Gastroesophageal sphincter (tissue), 4 donors: ENCODE results near the gene ID2. TPM values are rescaled to one million over a fixed set of nuclear protein-coding genes. Genes with fewer than 3 reads are reported as not detected.

ENCODE experiments used
- ATAC-seq: fragments of 150-250 bp; one replicate; pipeline ENCODE4 v1.9.1; 2016; ENCODE audit warnings: mild to moderate bottlenecking, moderate library complexity
- H3K27ac ChIP-seq, 4 donors: fragments of 200-600 bp; sonication (generic) in 3 of 4; 1 replicate in 3 of 4; 2 replicates in 1 of 4; pipeline ENCODE4 v1.5.1; 2016 to 2019
- H3K27me3 ChIP-seq: fragments of 200-600 bp; sonication (generic); one replicate; pipeline ENCODE4 v1.5.1; 2019
- H3K36me3 ChIP-seq, 2 donors: fragments of 200-600 bp; sonication (generic); one replicate each; pipeline ENCODE4 v1.5.1; 2019; ENCODE audit warnings: control low read depth in 1 of 2
- H3K4me1 ChIP-seq, 3 donors: fragments of 200-600 bp; sonication (generic); 1 replicate in 2 of 3; 2 replicates in 1 of 3; pipeline ENCODE4 v1.5.1; 2016 to 2019; ENCODE audit warnings: control low read depth in 2 of 3
- H3K4me3 ChIP-seq, 2 donors: fragments of 200-600 bp; sonication (generic); one replicate each; pipeline ENCODE4 v1.5.1; 2019; ENCODE audit warnings: mild to moderate bottlenecking in 1 of 2, moderate library complexity in 1 of 2
- H3K9me3 ChIP-seq, 3 donors: fragments of 200-600 bp; sonication (generic); one replicate each; pipeline ENCODE4 v1.5.1; 2017 to 2019; ENCODE audit warnings: control low read depth in 2 of 3
- EP300 ChIP-seq: sonication (generic); formaldehyde crosslinking; IDR thresholded peaks from one replicate; pipeline ENCODE4 v1.6.1; 2017; ENCODE audit warnings: antibody characterized with exemption, mild to moderate bottlenecking
- POLR2A ChIP-seq, 2 donors: fragments of 450-650 bp; IDR thresholded peaks; one replicate each; pipeline ENCODE4 v1.6.1; 2017; ENCODE audit warnings: antibody characterized with exemption in 2 of 2, mild to moderate bottlenecking in 2 of 2, moderate library complexity in 1 of 2
- POLR2AphosphoS5 ChIP-seq: sonication (generic); formaldehyde crosslinking; IDR thresholded peaks from one replicate; pipeline ENCODE4 v1.6.1; 2017; ENCODE audit warnings: antibody characterized with exemption
- WGBS, 2 donors: methylation state at CpG; one replicate each; pipeline ENCODE4 v1.1.5; 2018; ENCODE audit warnings: low coverage in 1 of 2; 5-methylcytosine and 5-hydroxymethylcytosine counted together
- total RNA-seq, 4 donors: library from RNA; depleted of rRNA; stranded (reverse); fragments of >200 nt; gene quantifications; one replicate each; pipeline ENCODE4 v1.1.0, GENCODE V29; 2016
- TF ChIP-seq, protein P1 (sequence below), 4 experiments: fragments of 200-600 bp in 2 of 4; fragments of 450-650 bp in 2 of 4; sonication (generic) in 1 of 4; IDR thresholded peaks; one replicate each; pipeline ENCODE4 v1.5.1; 2017 to 2019; ENCODE audit warnings: antibody characterized with exemption in 4 of 4, mild to moderate bottlenecking in 2 of 4, moderate library complexity in 2 of 4

The ID2 gene
- total RNA-seq, 4 donors from 2014 or later, result 142 to 384 (median 169) TPM

DNA sequence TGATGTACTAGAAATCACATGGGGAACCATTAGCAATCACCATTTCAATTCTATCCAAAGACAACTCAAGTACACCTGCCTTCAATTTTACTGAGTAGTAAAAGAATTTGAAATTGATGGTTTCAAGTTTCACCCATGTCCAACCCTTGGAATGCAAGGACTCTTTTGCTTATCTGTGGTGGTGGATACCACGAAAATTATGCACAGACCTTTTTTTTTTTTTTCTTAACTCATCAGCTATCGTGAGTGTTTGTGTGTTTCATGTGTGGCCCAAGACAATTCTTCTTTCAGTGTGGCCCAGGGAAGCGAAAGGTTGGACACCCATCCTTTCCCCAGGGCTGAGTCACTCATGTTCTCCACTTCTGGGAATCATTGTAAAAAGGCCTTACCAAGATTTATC lies 23.1 kb downstream of the ID2 start:
- TF ChIP-seq POLR2AphosphoS5 (no peak), EP300 (no peak), POLR2A (IDR thresholded peaks at IDR 0.05) (no peak)
- TF ChIP-seq, protein P1, sequence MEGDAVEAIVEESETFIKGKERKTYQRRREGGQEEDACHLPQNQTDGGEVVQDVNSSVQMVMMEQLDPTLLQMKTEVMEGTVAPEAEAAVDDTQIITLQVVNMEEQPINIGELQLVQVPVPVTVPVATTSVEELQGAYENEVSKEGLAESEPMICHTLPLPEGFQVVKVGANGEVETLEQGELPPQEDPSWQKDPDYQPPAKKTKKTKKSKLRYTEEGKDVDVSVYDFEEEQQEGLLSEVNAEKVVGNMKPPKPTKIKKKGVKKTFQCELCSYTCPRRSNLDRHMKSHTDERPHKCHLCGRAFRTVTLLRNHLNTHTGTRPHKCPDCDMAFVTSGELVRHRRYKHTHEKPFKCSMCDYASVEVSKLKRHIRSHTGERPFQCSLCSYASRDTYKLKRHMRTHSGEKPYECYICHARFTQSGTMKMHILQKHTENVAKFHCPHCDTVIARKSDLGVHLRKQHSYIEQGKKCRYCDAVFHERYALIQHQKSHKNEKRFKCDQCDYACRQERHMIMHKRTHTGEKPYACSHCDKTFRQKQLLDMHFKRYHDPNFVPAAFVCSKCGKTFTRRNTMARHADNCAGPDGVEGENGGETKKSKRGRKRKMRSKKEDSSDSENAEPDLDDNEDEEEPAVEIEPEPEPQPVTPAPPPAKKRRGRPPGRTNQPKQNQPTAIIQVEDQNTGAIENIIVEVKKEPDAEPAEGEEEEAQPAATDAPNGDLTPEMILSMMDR (IDR thresholded peaks at IDR 0.05), result no peak
- no peak for ATAC-seq
- Histone ChIP-seq H3K27ac (no peak overlapping the region), H3K4me3 (no peak overlapping the region), H3K9me3 (no peaks in the 10 kb centered on the region), H3K27me3 (no peaks in the 10 kb centered on the region), H3K36me3 (no peaks in the 10 kb centered on the region), H3K4me1 (no peaks in the 10 kb centered on the region)
- 45 to 81% methylated on average over 3 of the region's 3 CpGs for WGBS, 2 donors

- WGBS, 2 donors, result 89 to 93% methylated on average over 2 to 12 of the region's 14 CpGs
- TF ChIP-seq, protein P1 (IDR thresholded peaks at IDR 0.05), result no peak
- TF ChIP-seq POLR2AphosphoS5 (no peak), POLR2A (IDR thresholded peaks at IDR 0.05) (no peak), EP300 (no peak)
- no peaks in the 10 kb centered on the region for H3K9me3 ChIP-seq
- H3K27ac ChIP-seq, result no peak overlapping the region
- H3K27me3 ChIP-seq, result no peaks in the 10 kb centered on the region
- H3K4me3 ChIP-seq, result no peak overlapping the region
- H3K36me3 ChIP-seq, result no peaks in the 10 kb centered on the region
- ATAC-seq, result no peak
- no peaks in the 10 kb centered on the region for H3K4me1 ChIP-seq
Observed at GRCh38 chr2:8709611-8710010, 27.8 kb downstream of the ID2 start.

DNA sequence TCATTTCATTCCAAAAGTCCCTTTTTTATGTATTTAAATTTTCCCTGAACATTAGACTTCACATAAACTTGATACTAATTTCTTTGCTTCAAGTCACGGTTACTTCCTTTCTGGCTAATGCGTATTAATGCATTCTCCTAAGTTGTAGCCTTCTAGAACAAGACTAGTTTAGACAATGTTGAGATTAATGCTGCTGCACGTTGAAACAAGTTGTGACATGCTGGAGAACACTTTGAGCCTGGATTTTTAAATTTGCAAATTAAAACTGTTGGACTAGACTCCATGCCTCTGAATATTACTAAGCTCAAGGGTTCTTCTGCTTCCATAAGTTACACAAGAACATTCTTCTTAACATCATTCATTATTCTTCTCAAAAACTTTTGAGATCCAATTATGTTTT lies 29.1 kb downstream of the ID2 start:
- Histone ChIP-seq H3K9me3 (no peaks in the 10 kb centered on the region), H3K27me3 (no peaks in the 10 kb centered on the region), H3K4me1 (no peaks in the 10 kb centered on the region), H3K27ac (no peak overlapping the region), H3K4me3 (no peak overlapping the region), H3K36me3 (no peaks in the 10 kb centered on the region)
- no peak for TF ChIP-seq POLR2A (IDR thresholded peaks at IDR 0.05)
- TF ChIP-seq, protein P1 (IDR thresholded peaks at IDR 0.05), result no peak
- TF ChIP-seq EP300, result no peak
- TF ChIP-seq POLR2AphosphoS5, result no peak
- no peak for ATAC-seq
- 66 to 74% methylated on average over 3 of the region's 3 CpGs for WGBS, 2 donors

GRCh38 chr2:8714283-8714682 lies 32.4 kb downstream of the ID2 start:
- no peak for ATAC-seq
- H3K27me3 ChIP-seq, result no peaks in the 10 kb centered on the region
- H3K9me3 ChIP-seq, result no peaks in the 10 kb centered on the region
- no peaks in the 10 kb centered on the region for H3K4me1 ChIP-seq
- H3K36me3 ChIP-seq, result no peaks in the 10 kb centered on the region
- no peak overlapping the region for H3K4me3 ChIP-seq
- 60 to 90% methylated on average over 1 to 2 of the region's 7 CpGs for WGBS, 2 donors
- no peak overlapping the region for H3K27ac ChIP-seq
- TF ChIP-seq POLR2AphosphoS5, result no peak
- TF ChIP-seq, protein P1 (IDR thresholded peaks at IDR 0.05), result no peak
- no peak for TF ChIP-seq POLR2A (IDR thresholded peaks at IDR 0.05)
- TF ChIP-seq EP300, result no peak

DNA sequence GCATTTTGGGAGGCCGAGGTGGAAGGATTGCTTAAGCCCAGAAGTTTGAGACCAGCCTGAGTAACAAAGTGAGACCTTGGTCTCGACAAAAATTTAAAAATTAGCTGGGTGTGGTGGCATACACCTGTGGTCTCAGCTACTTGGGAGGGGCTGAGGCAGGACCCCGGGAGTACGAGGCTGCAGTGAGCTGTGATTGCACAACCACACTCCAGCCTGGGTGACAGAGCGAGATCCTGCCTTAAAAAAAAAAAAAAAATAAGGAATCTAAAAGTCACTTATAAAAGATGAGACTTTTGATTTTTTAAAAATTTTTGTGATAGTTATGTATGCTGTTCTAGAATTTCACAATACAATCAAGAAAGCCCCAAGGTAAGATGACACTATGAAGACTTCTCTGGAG lies 33.1 kb downstream of the ID2 start:
- Histone ChIP-seq H3K27ac (no peak overlapping the region), H3K4me3 (no peak overlapping the region), H3K4me1 (no peaks in the 10 kb centered on the region), H3K9me3 (no peaks in the 10 kb centered on the region), H3K27me3 (no peaks in the 10 kb centered on the region), H3K36me3 (no peaks in the 10 kb centered on the region)
- WGBS, 2 donors, result 89 to 98% methylated on average over 5 of the region's 5 CpGs
- no peak for ATAC-seq
- TF ChIP-seq, protein P1 (IDR thresholded peaks at IDR 0.05), result no peak
- no peak for TF ChIP-seq EP300
